ENCODE results near the gene SNRPF.

DNA sequence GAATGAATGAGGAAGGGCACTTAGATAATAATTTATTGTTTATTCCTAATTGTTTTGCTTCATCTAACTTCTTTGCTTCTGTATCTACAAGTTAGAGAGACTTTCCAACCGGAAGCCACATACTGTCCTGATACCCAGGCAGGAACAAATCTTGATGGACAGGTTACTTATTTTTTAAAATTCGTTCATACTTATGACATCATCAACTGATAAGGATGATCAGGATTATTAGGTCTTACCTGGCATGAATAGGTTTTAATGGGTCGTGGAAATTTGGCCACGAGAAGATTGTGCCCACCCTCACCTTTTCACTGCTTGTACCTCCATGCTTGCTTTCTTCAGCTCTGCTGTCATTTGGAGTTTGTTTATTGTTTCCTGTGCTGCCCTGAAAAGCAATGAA, 39.3 kb downstream of the SNRPF start:
- TF ChIP-seq, protein P1, sequence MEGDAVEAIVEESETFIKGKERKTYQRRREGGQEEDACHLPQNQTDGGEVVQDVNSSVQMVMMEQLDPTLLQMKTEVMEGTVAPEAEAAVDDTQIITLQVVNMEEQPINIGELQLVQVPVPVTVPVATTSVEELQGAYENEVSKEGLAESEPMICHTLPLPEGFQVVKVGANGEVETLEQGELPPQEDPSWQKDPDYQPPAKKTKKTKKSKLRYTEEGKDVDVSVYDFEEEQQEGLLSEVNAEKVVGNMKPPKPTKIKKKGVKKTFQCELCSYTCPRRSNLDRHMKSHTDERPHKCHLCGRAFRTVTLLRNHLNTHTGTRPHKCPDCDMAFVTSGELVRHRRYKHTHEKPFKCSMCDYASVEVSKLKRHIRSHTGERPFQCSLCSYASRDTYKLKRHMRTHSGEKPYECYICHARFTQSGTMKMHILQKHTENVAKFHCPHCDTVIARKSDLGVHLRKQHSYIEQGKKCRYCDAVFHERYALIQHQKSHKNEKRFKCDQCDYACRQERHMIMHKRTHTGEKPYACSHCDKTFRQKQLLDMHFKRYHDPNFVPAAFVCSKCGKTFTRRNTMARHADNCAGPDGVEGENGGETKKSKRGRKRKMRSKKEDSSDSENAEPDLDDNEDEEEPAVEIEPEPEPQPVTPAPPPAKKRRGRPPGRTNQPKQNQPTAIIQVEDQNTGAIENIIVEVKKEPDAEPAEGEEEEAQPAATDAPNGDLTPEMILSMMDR (IDR thresholded peaks at IDR 0.05): no peak
- no peak for TF ChIP-seq POLR2A (IDR thresholded peaks at IDR 0.05)
- TF ChIP-seq POLR2AphosphoS5 (IDR thresholded peaks at IDR 0.05): no peak
- TF ChIP-seq EP300 (IDR thresholded peaks at IDR 0.05): no peak
